GM18502 (cell line): ENCODE data around the gene CFAP58.

Experiments
- ATAC-seq: cut with Tn5 transposase; IDR thresholded peaks from one replicate; pipeline ENCODE4 v1.9.1; 2021; ENCODE audit warnings: mild to moderate bottlenecking; ENCODE audit not compliant: unreplicated experiment, poor library complexity

Gene CFAP58, protein sequence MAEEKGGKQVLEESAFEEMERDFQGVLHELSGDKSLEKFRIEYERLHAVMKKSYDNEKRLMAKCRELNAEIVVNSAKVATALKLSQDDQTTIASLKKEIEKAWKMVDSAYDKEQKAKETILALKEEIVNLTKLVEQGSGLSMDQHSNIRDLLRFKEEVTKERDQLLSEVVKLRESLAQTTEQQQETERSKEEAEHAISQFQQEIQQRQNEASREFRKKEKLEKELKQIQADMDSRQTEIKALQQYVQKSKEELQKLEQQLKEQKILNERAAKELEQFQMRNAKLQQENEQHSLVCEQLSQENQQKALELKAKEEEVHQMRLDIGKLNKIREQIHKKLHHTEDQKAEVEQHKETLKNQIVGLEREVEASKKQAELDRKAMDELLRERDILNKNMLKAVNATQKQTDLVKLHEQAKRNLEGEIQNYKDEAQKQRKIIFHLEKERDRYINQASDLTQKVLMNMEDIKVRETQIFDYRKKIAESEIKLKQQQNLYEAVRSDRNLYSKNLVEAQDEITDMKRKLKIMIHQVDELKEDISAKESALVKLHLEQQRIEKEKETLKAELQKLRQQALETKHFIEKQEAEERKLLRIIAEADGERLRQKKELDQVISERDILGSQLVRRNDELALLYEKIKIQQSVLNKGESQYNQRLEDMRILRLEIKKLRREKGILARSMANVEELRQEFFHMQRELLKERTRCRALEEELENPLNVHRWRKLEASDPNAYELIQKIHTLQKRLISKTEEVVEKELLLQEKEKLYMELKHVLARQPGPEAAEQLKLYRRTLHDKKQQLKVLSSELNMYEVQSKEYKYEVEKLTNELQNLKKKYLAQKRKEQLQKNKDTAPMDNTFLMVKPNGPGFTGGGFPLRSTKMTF

DNA sequence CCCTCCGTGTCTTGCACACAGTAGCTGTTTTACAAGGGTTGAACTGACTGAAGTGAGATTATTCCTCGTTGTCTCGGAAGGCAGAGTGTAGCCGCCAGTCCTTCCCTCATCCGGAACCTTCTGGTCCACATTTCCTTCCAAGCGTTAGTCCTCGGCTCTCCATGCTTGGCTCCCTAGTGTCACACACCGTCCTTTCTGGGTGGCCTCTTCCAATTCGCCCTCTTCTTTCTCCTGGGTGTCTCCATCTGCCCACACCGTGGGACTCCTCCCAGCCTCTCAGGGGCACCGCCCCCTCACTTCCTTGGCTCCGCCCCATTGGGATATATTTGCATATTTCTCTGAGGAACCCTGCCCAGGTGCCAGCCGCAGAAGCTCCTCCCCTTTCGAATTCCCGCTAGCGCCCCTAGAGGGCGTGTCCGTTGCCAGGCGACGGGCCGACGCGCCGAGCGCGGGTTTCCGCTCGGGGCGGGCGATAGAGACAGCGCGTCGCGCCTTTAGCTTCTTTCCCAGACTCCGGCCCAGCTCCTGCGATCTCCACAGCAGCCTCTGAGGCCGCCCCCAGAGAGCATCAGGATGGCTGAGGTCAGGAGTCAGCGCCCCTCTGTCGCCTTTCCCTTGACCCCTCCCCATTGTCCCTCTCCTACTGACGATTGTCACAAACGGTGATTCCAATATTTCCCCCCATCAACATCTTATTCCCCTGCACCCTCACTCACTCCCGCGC is at the start of gene CFAP58:
TSS of gene CFAP58 (plus strand) at position 509 of the 724 bp plus-strand sequence. CDS start at position 574, 65 bp downstream.
- ATAC-seq, result peak; percentile 61

DNA sequence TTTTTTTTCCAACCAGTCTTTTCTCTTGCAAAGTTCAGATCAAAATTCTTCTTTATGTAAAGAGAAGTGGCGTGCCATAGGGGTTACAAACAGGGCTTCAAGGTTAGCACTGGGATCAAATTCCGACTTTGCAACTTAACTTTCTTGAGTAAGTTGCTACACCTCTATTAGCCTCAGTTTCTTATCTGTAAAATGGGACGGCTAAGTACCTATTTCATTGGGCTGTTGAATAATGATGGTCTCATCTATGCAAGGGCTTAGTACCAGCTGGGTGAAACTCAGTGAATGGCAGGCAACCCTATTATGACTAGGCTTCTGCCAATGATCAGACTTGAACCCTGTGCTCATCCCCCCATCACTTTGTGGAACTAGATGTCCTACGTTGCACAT is 49.3 kb upstream of the CFAP58 start:
- no peak for ATAC-seq

DNA sequence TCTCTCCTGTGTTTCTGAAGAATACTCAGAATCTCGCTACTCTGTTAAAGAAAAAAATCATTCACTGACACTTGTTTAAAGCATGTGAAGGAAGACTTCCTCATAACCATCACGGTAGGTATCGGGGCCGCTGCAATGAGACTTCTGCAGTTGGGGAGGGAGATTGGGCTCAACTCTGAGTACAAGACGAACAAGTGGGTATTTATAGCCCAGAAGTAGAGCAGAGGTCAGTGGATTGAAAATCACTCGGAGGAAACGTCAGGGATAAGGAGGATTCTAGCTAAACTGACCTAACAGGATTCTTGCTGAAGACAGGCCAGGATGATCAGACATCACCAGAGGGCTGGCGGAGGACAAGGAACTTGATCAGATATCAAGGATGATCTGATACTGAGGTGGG is 48.7 kb upstream of the CFAP58 start:
- ATAC-seq, result no peak

DNA sequence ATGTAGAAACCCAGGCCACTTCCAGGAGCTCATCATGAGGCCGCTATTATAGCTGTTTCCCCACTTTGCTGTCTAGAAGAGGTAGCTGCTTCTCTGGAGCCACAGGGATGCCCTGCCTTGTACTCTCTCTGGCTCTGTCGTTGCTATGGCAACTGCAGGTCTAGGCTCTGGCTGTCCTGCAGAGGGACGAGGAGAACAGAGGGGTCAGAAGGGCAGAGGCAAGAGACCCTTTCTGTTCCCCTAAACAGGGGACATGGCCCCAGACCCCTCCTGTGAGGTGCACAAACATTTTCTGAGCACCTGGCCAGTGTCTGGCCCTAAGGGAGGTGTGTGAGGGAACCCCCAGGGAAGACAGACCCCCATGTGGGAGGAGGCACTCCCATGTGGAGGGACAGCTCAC is 46.7 kb upstream of the CFAP58 start:
- ATAC-seq, result no peak

- ATAC-seq, result no peak
Measured at GRCh38 chr10:104307576-104308438, 45.8 kb upstream of the CFAP58 start.

DNA sequence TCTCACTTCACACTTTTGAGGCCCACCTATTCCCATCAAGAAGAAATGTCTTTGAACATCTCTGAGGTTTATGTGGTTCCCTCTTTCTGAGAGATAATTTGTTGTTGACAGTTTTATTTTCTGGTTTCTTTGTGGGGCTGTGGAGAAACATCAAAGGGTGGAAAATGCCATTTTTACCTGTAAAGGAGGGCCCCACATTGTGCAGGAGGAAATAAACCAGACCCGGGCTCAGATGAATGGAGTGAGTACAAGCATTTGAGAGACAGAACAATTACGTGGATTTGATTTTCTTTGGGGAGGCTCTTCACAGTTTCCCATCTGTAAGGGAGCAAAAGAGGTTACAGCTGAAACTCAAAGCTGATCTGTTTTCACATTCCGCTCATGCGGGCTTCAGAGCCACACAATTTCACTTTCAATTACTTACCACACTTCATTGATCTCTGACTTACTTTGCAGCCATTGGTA is 45.2 kb upstream of the CFAP58 start:
- peak; percentile 83 for ATAC-seq

DNA sequence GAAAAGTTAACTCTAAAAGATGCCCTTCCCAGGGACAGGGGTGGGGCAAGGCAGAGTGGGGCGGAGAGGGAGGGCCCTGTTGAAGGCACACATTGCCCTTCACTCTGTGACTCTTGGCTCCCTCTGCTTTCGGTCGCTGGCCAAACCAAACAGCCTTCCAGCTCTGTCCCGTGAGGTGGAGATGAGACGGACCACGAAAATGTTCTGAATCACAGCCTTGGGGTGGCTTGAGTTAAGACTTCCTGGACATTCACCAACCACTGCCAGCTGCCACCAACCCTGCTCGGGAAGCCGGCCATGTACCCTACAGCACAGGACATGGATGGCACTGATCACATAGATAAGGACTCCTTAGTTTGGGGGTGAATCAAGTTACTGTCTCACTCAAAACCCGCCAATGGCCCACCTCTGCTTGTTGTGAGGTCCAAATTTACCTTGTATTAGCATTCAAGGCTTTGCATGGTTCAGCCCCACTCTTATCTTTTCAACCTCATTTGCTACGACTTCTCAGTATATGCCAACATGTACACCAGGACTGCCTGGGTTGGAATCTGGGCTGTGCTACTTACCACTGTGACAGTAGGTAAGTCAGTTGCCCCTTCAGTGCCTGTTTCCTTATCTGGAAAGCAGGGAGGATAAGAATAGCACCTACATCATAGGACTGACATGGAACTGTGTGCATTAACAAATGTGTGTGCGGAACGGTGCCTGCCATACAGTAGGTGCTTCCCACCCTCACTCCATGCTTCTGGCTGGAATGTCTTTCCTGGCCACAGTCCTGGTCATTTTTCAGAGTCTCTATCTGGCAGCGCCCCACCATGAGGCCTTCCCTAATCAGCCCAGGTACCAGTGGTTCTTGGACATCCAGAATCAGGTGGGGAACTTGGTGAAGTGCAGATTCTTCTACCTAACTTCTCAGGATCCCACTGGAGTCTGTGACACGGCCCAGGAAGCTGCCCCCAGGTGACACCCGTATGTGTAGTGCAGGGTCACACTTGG is 43.4 kb upstream of the CFAP58 start:
- ATAC-seq, result no peak

GRCh38 chr10:104311184-104311720 is 42.4 kb upstream of the CFAP58 start:
- ATAC-seq, result no peak

DNA sequence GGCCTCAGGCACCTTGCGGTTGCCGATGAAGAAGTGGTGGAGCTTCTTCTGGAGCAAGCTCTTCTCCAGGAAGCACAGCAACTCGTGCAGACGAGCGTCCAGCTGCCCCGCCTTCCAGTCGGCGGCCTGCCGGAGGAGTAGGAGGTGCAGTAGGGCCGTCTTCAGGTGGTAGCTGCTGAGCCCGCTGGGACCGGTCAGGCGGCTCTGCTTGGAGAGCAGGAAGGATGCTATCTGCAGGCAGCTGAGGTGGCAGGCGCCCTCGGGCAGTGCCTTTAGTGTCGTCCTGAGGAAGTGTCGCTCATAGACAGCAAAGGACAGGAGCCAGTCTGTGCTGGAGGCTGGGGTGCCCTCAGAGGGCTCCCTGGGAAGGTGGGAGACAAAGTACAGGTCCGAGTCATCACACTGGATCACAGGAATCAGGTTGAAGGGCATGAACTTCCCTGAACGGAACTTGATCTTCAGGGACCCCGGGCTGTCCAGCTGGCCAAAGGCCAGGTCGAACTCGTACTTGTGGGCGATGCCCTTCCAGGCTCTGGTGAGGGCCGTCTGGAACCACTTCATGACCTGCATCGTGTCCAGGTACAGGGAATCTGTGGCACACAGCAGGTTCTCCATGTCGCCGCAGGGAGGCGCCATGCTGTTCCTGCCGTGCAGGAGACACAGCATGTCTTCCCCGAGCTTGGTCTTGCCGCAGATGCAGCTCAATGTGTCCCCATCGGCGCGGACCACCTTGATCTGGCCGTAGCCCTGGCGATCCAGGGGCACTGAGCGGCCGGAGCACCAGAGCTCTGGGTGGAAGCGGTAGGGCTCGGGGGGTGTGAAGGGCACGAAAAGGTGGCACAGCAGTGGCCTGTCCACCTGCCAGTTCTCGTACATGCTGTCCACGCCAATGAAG is 38.8 kb upstream of the CFAP58 start:
- no peak for ATAC-seq

GRCh38 chr10:104315486-104315921 is 38.1 kb upstream of the CFAP58 start:
- no peak for ATAC-seq

DNA sequence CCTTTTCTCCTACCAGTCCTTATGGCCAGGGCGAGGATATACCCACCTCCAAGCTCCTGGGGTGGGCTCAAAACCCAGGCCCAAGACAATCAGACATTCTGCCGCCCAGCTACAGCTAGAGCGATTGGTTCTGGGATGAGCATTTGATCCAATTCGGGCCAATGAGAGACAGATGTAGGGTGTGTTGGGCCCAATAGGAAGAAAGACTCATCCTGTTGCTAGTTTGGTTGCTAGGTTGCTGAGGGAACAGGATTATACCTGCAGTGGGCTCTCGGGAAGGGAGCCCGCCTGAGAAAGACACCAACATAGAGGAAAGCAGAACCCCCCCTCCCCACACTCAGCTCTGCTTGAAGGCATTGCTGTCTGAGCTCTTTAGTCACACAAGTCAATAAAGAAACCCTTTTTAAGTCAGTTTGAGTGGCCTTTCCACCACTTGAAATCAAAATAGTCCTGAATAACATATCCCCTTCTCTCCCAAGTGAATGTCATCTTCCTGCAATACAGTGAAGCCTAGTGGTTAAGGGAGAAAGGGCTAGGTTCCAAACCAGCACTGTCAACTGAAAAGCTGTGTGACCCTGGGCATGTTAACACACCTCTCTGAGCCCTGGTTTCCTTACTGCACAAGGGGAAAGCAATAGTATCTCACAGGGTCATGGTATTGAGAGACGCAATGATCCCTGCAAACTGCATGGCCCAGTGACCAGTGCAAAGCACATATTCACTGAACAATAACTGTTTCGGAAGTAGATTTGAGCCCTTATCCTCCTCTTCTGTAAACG is 37.1 kb upstream of the CFAP58 start:
- no peak for ATAC-seq

- ATAC-seq, result peak; percentile 55
Measured at GRCh38 chr10:104317269-104317710, 36.3 kb upstream of the CFAP58 start.

DNA sequence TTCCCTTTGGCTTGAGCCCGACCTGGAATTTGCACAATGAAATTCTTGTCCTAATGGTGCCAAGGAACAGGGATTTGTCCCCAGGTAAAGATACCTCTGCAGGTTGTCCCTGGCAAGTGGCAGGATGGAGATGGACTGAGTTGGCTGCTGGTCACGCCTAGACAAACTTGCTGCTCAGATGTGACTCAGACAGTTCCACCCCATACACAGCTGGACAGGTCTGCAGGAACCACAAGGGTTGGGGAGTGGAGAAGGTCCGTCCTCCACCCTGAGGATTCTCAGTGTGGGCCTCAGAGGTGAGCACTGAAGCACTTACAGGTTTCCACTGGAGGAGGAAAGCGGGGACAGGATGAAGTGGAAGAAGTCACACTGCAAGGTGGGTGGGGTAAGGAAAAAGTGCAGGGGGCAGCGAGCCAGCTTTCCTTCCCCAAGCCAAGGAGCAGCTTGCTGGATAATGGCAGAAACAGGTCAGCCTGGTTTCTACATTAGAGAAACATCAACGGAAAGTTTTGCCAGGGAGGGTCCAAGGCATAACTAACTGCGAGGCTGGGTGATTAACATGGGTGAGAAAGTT is 35.8 kb upstream of the CFAP58 start:
- ATAC-seq, result peak; percentile 51

- no peak for ATAC-seq
Measured at GRCh38 chr10:104318326-104318725, 35.3 kb upstream of the CFAP58 start.

DNA sequence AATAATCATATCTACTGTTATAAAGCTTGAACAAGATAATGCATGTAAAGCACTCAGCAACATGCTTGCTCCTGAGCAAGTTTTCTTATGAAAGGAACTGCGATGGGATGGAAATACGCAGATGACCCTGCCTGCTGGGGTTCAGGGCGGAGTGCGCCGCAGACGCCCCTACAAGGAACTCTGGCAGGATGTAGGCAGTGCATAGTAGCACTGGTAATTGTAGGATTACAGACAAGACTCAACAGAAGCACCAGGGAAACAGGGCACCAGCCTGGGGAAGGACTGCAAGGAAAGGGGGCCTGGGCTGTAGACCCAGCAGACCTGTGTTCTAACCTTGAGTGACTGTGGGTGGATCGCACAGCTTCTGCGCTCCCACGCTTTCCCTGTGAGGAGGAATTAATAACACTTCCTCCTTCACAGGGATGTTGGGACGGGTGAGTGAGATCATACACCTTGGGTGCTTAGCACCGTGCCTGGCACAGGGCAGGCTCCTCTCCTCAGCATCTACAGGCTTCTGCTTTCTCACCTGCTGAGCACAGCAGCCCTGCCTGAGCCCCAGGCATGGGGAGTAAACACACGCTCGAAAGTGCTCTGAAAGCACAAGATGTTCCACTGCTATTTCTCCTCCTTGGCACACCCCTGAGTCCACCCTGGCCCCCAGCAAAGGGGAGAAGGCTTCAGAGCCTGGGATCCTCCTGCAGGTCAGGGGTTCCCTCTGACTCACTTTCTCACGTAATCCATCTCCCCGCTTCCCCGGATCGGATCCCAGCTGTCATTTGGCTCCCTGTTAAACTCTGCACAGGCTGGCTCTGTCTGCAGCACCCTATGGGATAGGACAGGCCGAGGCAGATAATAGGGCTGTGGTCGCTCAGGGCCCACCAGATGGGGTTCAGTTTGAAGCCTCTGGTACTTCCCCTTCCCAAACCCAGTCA is 34.6 kb upstream of the CFAP58 start:
- no peak for ATAC-seq
